ENCODE results near the gene HIGD2A.

The HIGD2A gene

DNA sequence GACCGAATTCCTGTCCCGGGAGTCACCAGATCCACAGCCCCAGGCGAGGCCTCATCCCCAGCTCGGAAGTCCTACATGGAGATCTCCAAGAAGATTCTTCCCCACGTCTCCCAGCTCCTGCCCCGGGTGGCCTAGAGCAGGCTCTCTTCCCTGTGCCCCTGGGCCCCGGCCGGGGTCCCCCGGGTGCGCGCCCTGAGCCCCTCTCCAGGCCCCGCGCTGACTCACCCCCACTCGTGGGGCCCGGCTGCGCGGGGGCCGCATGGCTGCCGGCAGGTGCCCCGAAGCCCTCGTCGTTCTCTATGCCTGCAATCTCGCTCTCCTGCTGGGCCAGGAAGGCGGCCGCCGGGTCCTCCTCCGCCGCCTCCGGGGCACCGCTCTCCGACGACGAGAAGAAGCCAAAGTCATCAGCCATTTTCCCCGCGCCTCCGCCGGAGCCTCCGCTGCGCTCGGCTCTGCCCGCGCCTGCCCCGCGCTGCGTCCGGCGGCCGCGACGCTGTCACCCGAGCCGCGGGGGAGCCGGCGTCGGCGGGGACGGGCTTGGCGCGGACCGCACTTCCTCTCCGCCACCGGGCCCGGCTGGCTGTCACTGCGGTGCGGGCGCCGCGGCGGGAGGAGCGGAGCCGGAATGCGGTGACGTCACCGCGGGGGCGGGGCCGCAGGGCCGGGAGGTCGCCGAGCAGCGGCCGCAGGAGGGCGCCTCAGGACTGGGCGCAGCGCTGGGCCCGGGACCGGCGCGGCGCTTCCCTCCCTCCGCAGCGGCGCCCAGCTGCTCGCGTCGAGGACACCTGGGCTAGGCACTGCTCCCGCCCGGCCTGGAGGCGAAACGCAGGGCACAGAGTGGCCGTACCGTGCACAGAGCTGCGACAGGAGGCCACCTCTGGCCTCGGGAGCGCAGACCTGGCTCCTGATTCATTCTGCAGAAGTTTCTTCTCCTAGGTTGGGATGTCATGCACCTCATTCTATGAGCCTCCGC lies 27.7 kb downstream of the HIGD2A start, which contains the start of gene CLTB:
Gene CLTB, minus strand, starts transcription at position 588 of the 973 bp plus-strand sequence. Its CDS starts 176 bp downstream, at position 412.
- peak within 1 kb of the TSS; percentile 90 to 92 for H3K4me3 ChIP-seq (ENCODE audit: low read depth in 1 of 2, low read length in 2 of 2)
- peaks cover 3 to 4% of the 10 kb centered on the region in 2 donors for H3K36me3 ChIP-seq (ENCODE audit: control insufficient read depth in 1 of 2, insufficient read depth in 2 of 2, low read length in 2 of 2)
- no peaks in the 10 kb centered on the region for H3K9me3 ChIP-seq (ENCODE audit: control insufficient read depth in 1 of 2, low read length in 2 of 2)
- H3K4me1 ChIP-seq (ENCODE audit: control insufficient read depth in 1 of 2, insufficient read depth in 2 of 2, low read length in 2 of 2) = peaks cover 34 to 36% of the 10 kb centered on the region in 2 donors
- H3K27ac ChIP-seq (ENCODE audit: low read depth, low read length) = peak within 1 kb of the TSS; percentile 82
- H3K27me3 ChIP-seq (ENCODE audit: control insufficient read depth in 1 of 2, insufficient read depth in 2 of 2, low read length in 2 of 2) = no peaks in the 10 kb centered on the region
- H3K9ac ChIP-seq (ENCODE audit: low read depth in 1 of 2, low read length in 2 of 2) = peak within 1 kb of the TSS; percentile 83 to 91

DNA sequence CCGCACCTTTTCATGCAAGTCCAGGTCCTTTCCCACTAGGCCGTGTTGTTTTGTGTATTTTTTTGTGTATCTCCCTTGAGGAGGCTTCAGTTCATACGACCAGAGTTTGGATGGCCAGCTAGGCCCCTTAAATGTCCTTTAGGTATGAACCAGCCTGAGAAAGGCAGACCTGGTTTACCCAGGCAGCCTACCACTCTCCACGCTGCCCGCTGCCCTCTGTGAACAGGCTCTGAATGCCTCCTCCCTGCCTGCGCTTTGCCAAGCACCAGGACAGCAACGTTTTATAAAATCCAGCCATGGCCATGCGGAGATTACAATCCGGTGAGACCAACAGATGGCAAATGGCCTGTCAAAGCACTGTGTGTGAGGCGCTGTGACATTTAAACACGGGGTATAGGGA lies 28.4 kb downstream of the HIGD2A start:
- H3K4me3 ChIP-seq (ENCODE audit: low read depth in 1 of 2, low read length in 2 of 2) = peak overlapping the region in 1 of 2 donors; percentile 61
- H3K36me3 ChIP-seq (ENCODE audit: control insufficient read depth in 1 of 2, insufficient read depth in 2 of 2, low read length in 2 of 2) = peaks cover 3 to 4% of the 10 kb centered on the region in 2 donors
- peak overlapping the region in 1 of 2 donors; percentile 70 for H3K9ac ChIP-seq (ENCODE audit: low read depth in 1 of 2, low read length in 2 of 2)
- no peaks in the 10 kb centered on the region for H3K9me3 ChIP-seq (ENCODE audit: control insufficient read depth in 1 of 2, low read length in 2 of 2)
- peaks cover 29 to 32% of the 10 kb centered on the region in 2 donors for H3K4me1 ChIP-seq (ENCODE audit: control insufficient read depth in 1 of 2, insufficient read depth in 2 of 2, low read length in 2 of 2)
- H3K27ac ChIP-seq (ENCODE audit: low read depth, low read length) = no peak overlapping the region
- H3K27me3 ChIP-seq (ENCODE audit: control insufficient read depth in 1 of 2, insufficient read depth in 2 of 2, low read length in 2 of 2) = no peaks in the 10 kb centered on the region

DNA sequence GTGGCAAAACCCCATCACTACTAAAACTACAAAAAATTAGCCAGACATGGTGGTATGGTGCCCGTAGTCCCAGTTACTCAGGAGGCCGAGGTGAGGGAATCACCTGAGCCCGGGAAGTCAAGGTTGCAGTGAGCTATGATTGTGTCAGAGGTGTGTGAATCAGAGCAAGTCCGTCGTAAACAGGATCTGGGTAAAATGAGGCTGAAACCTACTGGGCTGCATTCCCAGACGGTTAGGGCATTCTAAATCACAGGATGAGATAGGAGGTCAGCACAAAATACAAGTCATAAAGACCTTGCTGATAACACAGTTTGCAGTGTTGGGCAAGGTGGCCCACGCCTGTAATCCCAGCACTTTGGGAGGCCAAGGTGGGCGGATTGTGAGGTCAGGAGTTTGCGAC lies 29.7 kb downstream of the HIGD2A start:
- Histone ChIP-seq H3K36me3 (ENCODE audit: control insufficient read depth in 1 of 2, insufficient read depth in 2 of 2, low read length in 2 of 2) (no peaks in the 10 kb centered on the region), H3K9ac (ENCODE audit: low read depth in 1 of 2, low read length in 2 of 2) (no peak overlapping the region), H3K9me3 (ENCODE audit: control insufficient read depth in 1 of 2, low read length in 2 of 2) (no peaks in the 10 kb centered on the region), H3K27ac (ENCODE audit: low read depth, low read length) (no peak overlapping the region), H3K4me1 (ENCODE audit: control insufficient read depth in 1 of 2, insufficient read depth in 2 of 2, low read length in 2 of 2) (peaks cover 24% of the 10 kb centered on the region in 2 donors), H3K4me3 (ENCODE audit: low read depth in 1 of 2, low read length in 2 of 2) (no peak overlapping the region), H3K27me3 (ENCODE audit: control insufficient read depth in 1 of 2, insufficient read depth in 2 of 2, low read length in 2 of 2) (no peaks in the 10 kb centered on the region)

DNA sequence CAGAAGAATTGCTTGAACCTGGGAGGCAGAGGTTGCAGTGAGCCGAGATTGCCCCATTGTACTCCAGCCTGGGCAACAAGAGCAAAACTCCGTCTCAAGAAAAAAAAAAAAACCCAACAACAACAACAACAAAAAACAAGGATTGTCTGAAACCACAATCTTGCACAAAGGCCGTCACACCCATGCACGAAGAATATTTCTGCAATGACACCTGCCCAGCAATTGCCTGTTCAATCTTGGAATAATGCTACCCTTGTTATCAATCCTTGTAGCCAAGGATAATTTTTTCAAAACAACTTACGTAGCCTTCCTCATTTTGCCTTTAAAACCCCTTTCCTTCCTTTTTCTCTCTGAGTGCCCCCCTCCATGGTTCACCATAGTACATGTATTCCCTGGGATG lies 31.5 kb downstream of the HIGD2A start:
- H3K27ac ChIP-seq (ENCODE audit: low read depth, low read length) = no peak overlapping the region
- H3K9me3 ChIP-seq (ENCODE audit: control insufficient read depth in 1 of 2, low read length in 2 of 2) = no peaks in the 10 kb centered on the region
- peaks cover 10 to 13% of the 10 kb centered on the region in 2 donors for H3K4me1 ChIP-seq (ENCODE audit: control insufficient read depth in 1 of 2, insufficient read depth in 2 of 2, low read length in 2 of 2)

DNA sequence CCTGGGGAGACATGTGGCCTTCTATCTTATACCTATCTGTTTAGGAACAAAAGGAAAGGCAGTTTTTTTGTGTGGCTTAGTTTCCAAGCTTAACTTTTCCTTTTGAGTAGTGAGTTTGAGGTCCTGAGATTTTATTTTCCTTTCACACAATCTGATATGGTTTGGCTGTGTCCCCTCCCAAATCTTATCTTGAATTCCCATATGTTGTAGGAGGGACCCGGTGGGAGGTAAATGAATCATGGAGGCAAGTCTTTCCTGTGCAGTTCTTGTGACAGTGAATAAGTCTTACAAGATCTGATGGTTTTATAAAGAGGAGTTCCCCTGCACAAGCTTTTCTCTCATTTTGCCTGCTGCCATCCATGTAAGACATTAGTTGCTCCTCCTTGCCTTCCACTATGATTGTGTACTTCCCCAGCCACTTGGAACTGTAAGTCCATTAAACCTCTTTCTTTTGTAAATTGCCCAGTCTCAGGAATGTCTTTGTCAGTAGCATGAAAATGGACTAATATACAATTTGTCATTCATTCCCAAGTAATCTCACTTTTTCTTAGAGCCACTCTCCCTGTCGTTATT lies 32.5 kb downstream of the HIGD2A start:
- no peak overlapping the region for H3K27ac ChIP-seq (ENCODE audit: low read depth, low read length)
- no peak overlapping the region for H3K4me3 ChIP-seq (ENCODE audit: low read depth in 1 of 2, low read length in 2 of 2)
- H3K36me3 ChIP-seq (ENCODE audit: control insufficient read depth in 1 of 2, insufficient read depth in 2 of 2, low read length in 2 of 2) = no peaks in the 10 kb centered on the region
- H3K9me3 ChIP-seq (ENCODE audit: control insufficient read depth in 1 of 2, low read length in 2 of 2) = no peaks in the 10 kb centered on the region
- no peak overlapping the region for H3K9ac ChIP-seq (ENCODE audit: low read depth in 1 of 2, low read length in 2 of 2)
- no peaks in the 10 kb centered on the region for H3K27me3 ChIP-seq (ENCODE audit: control insufficient read depth in 1 of 2, insufficient read depth in 2 of 2, low read length in 2 of 2)
- peaks cover 7% of the 10 kb centered on the region in 2 donors for H3K4me1 ChIP-seq (ENCODE audit: control insufficient read depth in 1 of 2, insufficient read depth in 2 of 2, low read length in 2 of 2)

More for the DNA sequence above, 31.5 kb downstream of the HIGD2A start:
- Histone ChIP-seq H3K36me3 (ENCODE audit: control insufficient read depth in 1 of 2, insufficient read depth in 2 of 2, low read length in 2 of 2) (no peaks in the 10 kb centered on the region), H3K4me3 (ENCODE audit: low read depth in 1 of 2, low read length in 2 of 2) (no peak overlapping the region), H3K9ac (ENCODE audit: low read depth in 1 of 2, low read length in 2 of 2) (no peak overlapping the region), H3K27me3 (ENCODE audit: control insufficient read depth in 1 of 2, insufficient read depth in 2 of 2, low read length in 2 of 2) (no peaks in the 10 kb centered on the region)

DNA sequence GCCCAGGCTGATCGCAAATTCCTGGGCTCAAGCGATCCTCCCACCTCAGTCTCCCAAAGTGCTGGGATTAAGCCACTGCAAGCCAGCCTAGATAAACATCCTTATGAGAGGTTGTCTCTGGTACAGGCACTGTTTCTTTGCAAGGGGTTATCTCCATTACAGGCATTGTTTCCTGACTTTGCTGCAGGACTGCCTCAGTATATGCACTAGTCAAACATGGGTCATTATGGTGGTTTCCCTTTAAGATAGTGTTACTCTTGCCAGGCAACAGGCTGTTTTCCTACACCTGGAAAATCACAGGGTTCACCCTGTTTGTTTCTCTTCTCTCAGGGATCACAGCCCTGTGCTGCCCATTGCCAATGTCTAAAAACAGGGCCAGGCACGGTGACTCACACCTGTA lies 35.6 kb downstream of the HIGD2A start:
- Histone ChIP-seq H3K9ac (ENCODE audit: low read depth in 1 of 2, low read length in 2 of 2) (no peak overlapping the region), H3K27me3 (ENCODE audit: control insufficient read depth in 1 of 2, insufficient read depth in 2 of 2, low read length in 2 of 2) (no peaks in the 10 kb centered on the region), H3K4me3 (ENCODE audit: low read depth in 1 of 2, low read length in 2 of 2) (no peak overlapping the region), H3K36me3 (ENCODE audit: control insufficient read depth in 1 of 2, insufficient read depth in 2 of 2, low read length in 2 of 2) (no peaks in the 10 kb centered on the region), H3K27ac (ENCODE audit: low read depth, low read length) (no peak overlapping the region), H3K4me1 (ENCODE audit: control insufficient read depth in 1 of 2, insufficient read depth in 2 of 2, low read length in 2 of 2) (no peaks in the 10 kb centered on the region), H3K9me3 (ENCODE audit: control insufficient read depth in 1 of 2, low read length in 2 of 2) (no peaks in the 10 kb centered on the region)

DNA sequence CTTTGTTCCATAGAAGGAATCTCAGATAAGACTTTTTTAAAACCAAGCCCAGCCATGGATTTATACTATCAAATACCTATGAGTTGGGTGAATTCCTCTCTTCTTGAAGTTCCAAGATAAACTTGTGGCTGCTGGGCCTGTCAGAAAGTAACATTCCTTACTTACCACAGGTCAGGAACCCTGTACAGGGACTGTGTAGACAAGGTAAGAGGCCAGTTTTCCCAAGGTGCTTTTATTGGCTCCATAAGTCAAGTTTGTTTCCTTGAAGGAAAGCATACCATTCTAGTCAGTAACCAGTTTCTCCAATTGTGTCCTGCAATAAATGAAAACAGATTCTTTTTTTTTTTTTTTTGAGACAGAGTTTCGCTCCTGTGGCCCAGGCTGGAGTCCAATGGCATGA lies 36.6 kb downstream of the HIGD2A start:
- Histone ChIP-seq H3K9me3 (ENCODE audit: control insufficient read depth in 1 of 2, low read length in 2 of 2) (no peaks in the 10 kb centered on the region), H3K27ac (ENCODE audit: low read depth, low read length) (no peak overlapping the region), H3K4me3 (ENCODE audit: low read depth in 1 of 2, low read length in 2 of 2) (no peak overlapping the region), H3K36me3 (ENCODE audit: control insufficient read depth in 1 of 2, insufficient read depth in 2 of 2, low read length in 2 of 2) (no peaks in the 10 kb centered on the region), H3K4me1 (ENCODE audit: control insufficient read depth in 1 of 2, insufficient read depth in 2 of 2, low read length in 2 of 2) (no peaks in the 10 kb centered on the region), H3K9ac (ENCODE audit: low read depth in 1 of 2, low read length in 2 of 2) (no peak overlapping the region), H3K27me3 (ENCODE audit: control insufficient read depth in 1 of 2, insufficient read depth in 2 of 2, low read length in 2 of 2) (no peaks in the 10 kb centered on the region)

DNA sequence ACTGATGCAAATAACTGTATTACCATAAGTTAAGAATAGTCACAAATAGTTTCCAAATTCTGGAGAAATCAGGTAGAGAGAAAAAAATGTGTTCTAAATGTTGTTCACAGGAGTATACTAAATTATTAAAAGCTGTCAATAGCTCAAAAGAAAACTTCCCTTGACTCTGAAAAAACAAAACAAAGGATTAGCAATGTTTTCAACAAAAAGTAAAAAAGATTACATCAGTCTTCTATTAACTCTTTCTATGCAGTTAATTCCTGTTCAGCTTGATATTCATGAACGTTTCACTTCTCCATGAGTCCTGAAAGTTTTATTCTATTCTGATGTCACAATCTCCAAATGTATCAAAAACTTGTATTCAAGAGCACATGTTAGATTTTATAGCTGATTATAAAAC lies 37.2 kb downstream of the HIGD2A start:
- Histone ChIP-seq H3K36me3 (ENCODE audit: control insufficient read depth in 1 of 2, insufficient read depth in 2 of 2, low read length in 2 of 2) (no peaks in the 10 kb centered on the region), H3K9me3 (ENCODE audit: control insufficient read depth in 1 of 2, low read length in 2 of 2) (no peaks in the 10 kb centered on the region), H3K4me1 (ENCODE audit: control insufficient read depth in 1 of 2, insufficient read depth in 2 of 2, low read length in 2 of 2) (no peaks in the 10 kb centered on the region), H3K9ac (ENCODE audit: low read depth in 1 of 2, low read length in 2 of 2) (no peak overlapping the region), H3K27ac (ENCODE audit: low read depth, low read length) (no peak overlapping the region), H3K27me3 (ENCODE audit: control insufficient read depth in 1 of 2, insufficient read depth in 2 of 2, low read length in 2 of 2) (no peaks in the 10 kb centered on the region), H3K4me3 (ENCODE audit: low read depth in 1 of 2, low read length in 2 of 2) (no peak overlapping the region)

DNA sequence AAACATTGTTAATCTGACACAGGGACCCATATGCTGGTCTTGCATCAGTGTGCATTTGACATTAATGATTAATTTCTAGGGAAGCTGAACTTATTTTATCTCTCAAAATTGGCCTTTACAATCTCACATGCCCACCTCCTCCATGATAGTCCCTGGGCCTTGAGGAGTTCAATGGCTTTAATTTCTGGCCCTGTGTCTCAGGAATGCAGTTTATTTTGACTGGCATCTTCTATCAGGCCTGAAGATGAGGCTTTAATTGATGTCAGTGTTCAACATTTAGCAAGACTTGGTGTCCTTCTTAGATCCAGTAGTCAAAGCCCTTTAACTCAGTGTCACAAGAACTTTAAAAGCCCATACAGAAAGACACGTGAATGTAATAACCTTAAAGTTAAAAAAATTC lies 38.3 kb downstream of the HIGD2A start:
- H3K27ac ChIP-seq (ENCODE audit: low read depth, low read length) = no peak overlapping the region
- no peaks in the 10 kb centered on the region for H3K9me3 ChIP-seq (ENCODE audit: control insufficient read depth in 1 of 2, low read length in 2 of 2)
- H3K9ac ChIP-seq (ENCODE audit: low read depth in 1 of 2, low read length in 2 of 2) = no peak overlapping the region
- H3K4me1 ChIP-seq (ENCODE audit: control insufficient read depth in 1 of 2, insufficient read depth in 2 of 2, low read length in 2 of 2) = no peaks in the 10 kb centered on the region
- H3K36me3 ChIP-seq (ENCODE audit: control insufficient read depth in 1 of 2, insufficient read depth in 2 of 2, low read length in 2 of 2) = no peaks in the 10 kb centered on the region
- H3K4me3 ChIP-seq (ENCODE audit: low read depth in 1 of 2, low read length in 2 of 2) = no peak overlapping the region
- H3K27me3 ChIP-seq (ENCODE audit: control insufficient read depth in 1 of 2, insufficient read depth in 2 of 2, low read length in 2 of 2) = no peaks in the 10 kb centered on the region

DNA sequence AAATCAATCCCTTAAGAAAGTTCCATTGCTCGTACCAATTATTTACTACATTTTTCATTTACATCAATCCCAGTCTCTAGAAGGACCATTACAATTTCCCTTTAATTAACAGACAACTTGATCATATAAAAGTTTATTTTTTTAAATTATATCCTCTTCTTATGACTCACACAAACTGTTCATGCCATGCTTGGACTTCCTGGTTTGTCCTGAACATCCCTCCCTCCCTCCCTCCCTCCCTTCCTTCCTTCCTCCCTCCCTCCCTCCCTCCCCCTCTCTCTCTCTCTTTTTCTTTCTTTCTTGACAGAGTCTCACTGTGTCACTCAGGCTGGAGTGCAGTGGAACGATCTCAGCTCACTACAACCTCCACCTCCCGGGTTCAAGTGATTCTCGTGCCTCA lies 39.4 kb downstream of the HIGD2A start:
- no peaks in the 10 kb centered on the region for H3K4me1 ChIP-seq (ENCODE audit: control insufficient read depth in 1 of 2, insufficient read depth in 2 of 2, low read length in 2 of 2)
- no peak overlapping the region for H3K9ac ChIP-seq (ENCODE audit: low read depth in 1 of 2, low read length in 2 of 2)
- H3K27ac ChIP-seq (ENCODE audit: low read depth, low read length) = no peak overlapping the region
- no peaks in the 10 kb centered on the region for H3K36me3 ChIP-seq (ENCODE audit: control insufficient read depth in 1 of 2, insufficient read depth in 2 of 2, low read length in 2 of 2)
- no peak overlapping the region for H3K4me3 ChIP-seq (ENCODE audit: low read depth in 1 of 2, low read length in 2 of 2)
- H3K27me3 ChIP-seq (ENCODE audit: control insufficient read depth in 1 of 2, insufficient read depth in 2 of 2, low read length in 2 of 2) = no peaks in the 10 kb centered on the region
- H3K9me3 ChIP-seq (ENCODE audit: control insufficient read depth in 1 of 2, low read length in 2 of 2) = no peaks in the 10 kb centered on the region
